HL-60 (cell line): ENCODE measurements around the gene ITPRID1.

Experiments used
- GABPA ChIP-seq: IDR thresholded peaks from 2 replicates; pipeline ENCODE4 v1.6.1; 2012; ENCODE audit warnings: low read depth
- POLR2AphosphoS5 ChIP-seq: IDR thresholded peaks from 2 replicates; pipeline ENCODE4 v1.6.1; 2012; ENCODE audit warnings: low read depth
- SPI1 ChIP-seq: IDR thresholded peaks from 2 replicates; pipeline ENCODE4 v1.6.1; 2012; ENCODE audit warnings: low read depth, mild to moderate bottlenecking, borderline replicate concordance
- TF ChIP-seq, protein P1 (sequence below): IDR thresholded peaks from one replicate; pipeline ENCODE4 v1.5.1; 2011; ENCODE audit warnings: low read length, control low read depth, inconsistent platforms; ENCODE audit not compliant: insufficient read depth
- TF ChIP-seq, protein P2 (sequence below): IDR thresholded peaks from 2 replicates; pipeline ENCODE4 v1.6.1; 2012; ENCODE audit warnings: low read depth; ENCODE audit not compliant: insufficient replicate concordance

- TF ChIP-seq POLR2AphosphoS5 (no peak), GABPA (no peak), SPI1 (no peak)
- TF ChIP-seq, protein P1, sequence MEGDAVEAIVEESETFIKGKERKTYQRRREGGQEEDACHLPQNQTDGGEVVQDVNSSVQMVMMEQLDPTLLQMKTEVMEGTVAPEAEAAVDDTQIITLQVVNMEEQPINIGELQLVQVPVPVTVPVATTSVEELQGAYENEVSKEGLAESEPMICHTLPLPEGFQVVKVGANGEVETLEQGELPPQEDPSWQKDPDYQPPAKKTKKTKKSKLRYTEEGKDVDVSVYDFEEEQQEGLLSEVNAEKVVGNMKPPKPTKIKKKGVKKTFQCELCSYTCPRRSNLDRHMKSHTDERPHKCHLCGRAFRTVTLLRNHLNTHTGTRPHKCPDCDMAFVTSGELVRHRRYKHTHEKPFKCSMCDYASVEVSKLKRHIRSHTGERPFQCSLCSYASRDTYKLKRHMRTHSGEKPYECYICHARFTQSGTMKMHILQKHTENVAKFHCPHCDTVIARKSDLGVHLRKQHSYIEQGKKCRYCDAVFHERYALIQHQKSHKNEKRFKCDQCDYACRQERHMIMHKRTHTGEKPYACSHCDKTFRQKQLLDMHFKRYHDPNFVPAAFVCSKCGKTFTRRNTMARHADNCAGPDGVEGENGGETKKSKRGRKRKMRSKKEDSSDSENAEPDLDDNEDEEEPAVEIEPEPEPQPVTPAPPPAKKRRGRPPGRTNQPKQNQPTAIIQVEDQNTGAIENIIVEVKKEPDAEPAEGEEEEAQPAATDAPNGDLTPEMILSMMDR = no peak
- TF ChIP-seq, protein P2, sequence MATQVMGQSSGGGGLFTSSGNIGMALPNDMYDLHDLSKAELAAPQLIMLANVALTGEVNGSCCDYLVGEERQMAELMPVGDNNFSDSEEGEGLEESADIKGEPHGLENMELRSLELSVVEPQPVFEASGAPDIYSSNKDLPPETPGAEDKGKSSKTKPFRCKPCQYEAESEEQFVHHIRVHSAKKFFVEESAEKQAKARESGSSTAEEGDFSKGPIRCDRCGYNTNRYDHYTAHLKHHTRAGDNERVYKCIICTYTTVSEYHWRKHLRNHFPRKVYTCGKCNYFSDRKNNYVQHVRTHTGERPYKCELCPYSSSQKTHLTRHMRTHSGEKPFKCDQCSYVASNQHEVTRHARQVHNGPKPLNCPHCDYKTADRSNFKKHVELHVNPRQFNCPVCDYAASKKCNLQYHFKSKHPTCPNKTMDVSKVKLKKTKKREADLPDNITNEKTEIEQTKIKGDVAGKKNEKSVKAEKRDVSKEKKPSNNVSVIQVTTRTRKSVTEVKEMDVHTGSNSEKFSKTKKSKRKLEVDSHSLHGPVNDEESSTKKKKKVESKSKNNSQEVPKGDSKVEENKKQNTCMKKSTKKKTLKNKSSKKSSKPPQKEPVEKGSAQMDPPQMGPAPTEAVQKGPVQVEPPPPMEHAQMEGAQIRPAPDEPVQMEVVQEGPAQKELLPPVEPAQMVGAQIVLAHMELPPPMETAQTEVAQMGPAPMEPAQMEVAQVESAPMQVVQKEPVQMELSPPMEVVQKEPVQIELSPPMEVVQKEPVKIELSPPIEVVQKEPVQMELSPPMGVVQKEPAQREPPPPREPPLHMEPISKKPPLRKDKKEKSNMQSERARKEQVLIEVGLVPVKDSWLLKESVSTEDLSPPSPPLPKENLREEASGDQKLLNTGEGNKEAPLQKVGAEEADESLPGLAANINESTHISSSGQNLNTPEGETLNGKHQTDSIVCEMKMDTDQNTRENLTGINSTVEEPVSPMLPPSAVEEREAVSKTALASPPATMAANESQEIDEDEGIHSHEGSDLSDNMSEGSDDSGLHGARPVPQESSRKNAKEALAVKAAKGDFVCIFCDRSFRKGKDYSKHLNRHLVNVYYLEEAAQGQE = no peak
Observed at GRCh38 chr7:31563522-31563921, 49.6 kb downstream of the ITPRID1 start.
